Measurements from ENCODE around the gene TBL1X.

GRCh38 chrX:9730752-9731151, 265.9 kb downstream of the TBL1X start:
- no peak for TF ChIP-seq POLR2A (IDR thresholded peaks at IDR 0.05)
- TF ChIP-seq CTCF (IDR thresholded peaks at IDR 0.05) = no peak
